CD4-positive, alpha-beta T cell treated with Interleukin-17A for 4 hours (primary cell): ENCODE data around the gene PTK7.
"Not testable (repeated sequence)": the region's sequence is repeated elsewhere in the genome, so short reads cannot be mapped to it uniquely, and the experiment has no call there.

Source experiments
- DNase-seq: peaks from one replicate; pipeline ENCODE4 v3.0.0-alpha.2; 2020; ENCODE audit warnings: mixed read lengths

PTK7 gene

GRCh38 chr6:43075670-43076463, at the start of gene PTK7:
TSS of gene PTK7 (plus strand) at chr6:43076314. CDS start at chr6:43076489, 175 bp downstream.
- peak; percentile 58 for DNase-seq

- DNase-seq, result no peak
Observed at GRCh38 chr6:43026365-43026764, 49.7 kb upstream of the PTK7 start.

- DNase-seq, result no peak
Observed at GRCh38 chr6:43029120-43029519, 47.0 kb upstream of the PTK7 start.

- no peak for DNase-seq
Observed at GRCh38 chr6:43032326-43032725, 43.8 kb upstream of the PTK7 start.

- DNase-seq, result no peak
Observed at GRCh38 chr6:43033496-43034189, 42.5 kb upstream of the PTK7 start.

- DNase-seq, result no peak
Observed at GRCh38 chr6:43034190-43034525, 42.0 kb upstream of the PTK7 start.

GRCh38 chr6:43035495-43036194, 40.5 kb upstream of the PTK7 start:
- no peak for DNase-seq

- DNase-seq, result no peak
Observed at GRCh38 chr6:43036712-43037111, 39.4 kb upstream of the PTK7 start.

GRCh38 chr6:43037197-43037596, 38.9 kb upstream of the PTK7 start:
- DNase-seq, result no peak

- no peak for DNase-seq
Observed at GRCh38 chr6:43037706-43038105, 38.4 kb upstream of the PTK7 start.

GRCh38 chr6:43038727-43039126, 37.4 kb upstream of the PTK7 start:
- no peak for DNase-seq

GRCh38 chr6:43040542-43041257, 35.4 kb upstream of the PTK7 start:
- DNase-seq, result no peak

- not testable (repeated sequence) for DNase-seq
Observed at GRCh38 chr6:43041475-43041874, 34.6 kb upstream of the PTK7 start.

GRCh38 chr6:43043310-43043709, 32.8 kb upstream of the PTK7 start:
- no peak for DNase-seq

- no peak for DNase-seq
Observed at GRCh38 chr6:43045371-43045930, 30.7 kb upstream of the PTK7 start.

GRCh38 chr6:43047998-43048397, 28.1 kb upstream of the PTK7 start:
- no peak for DNase-seq

GRCh38 chr6:43050981-43051380, 25.1 kb upstream of the PTK7 start:
- DNase-seq, result no peak

GRCh38 chr6:43052225-43052841, 23.8 kb upstream of the PTK7 start:
- no peak for DNase-seq

- peak; percentile 40 for DNase-seq
Observed at GRCh38 chr6:43052842-43053544, 23.1 kb upstream of the PTK7 start.

- peak; percentile 94 for DNase-seq
Observed at GRCh38 chr6:43053545-43054205, 22.4 kb upstream of the PTK7 start, which contains the start of gene CUL7. TSS of gene CUL7 (minus strand) at chr6:43053851. CDS start at chr6:43052788, 1,063 bp downstream.
